IMR-90 (cell line): ENCODE data around the gene KRTAP1-5. TPM values are rescaled to one million over a fixed set of nuclear protein-coding genes. Genes with fewer than 3 reads are reported as not detected.
"Not testable (repeated sequence)": the region's sequence is repeated elsewhere in the genome, so short reads cannot be mapped to it uniquely, and the experiment has no call there.

ENCODE experiments used
- ATAC-seq: fragments of 200-7000 bp; cut with Tn5 transposase; 2 replicates; pipeline ENCODE4 v1.9.1; 2020; ENCODE audit warnings: low read depth, mild to moderate bottlenecking, moderate library complexity
- BruUV-seq: library from RNA; stranded (reverse); fragments of 400-500 nt; replicated peaks from 2 replicates; lab custom pipeline; 2021; lab: Mats Ljungman, UMichigan
- CTCF ChIA-PET: fragments of 300-600 bp; formaldehyde crosslinking; extraction: SDS; loops from one replicate; lab custom pipeline; 2021; ENCODE audit warnings: antibody characterized with exemption; lab: Yijun Ruan, JAX
- POLR2A ChIA-PET: fragments of 300-600 bp; sonication (Branson Sonifier 250); formaldehyde crosslinking; loops from one replicate; lab custom pipeline; 2022; ENCODE audit warnings: antibody characterized with exemption; ENCODE audit not compliant: unreplicated experiment; lab: Charles Lee
- DNase-seq: peaks from one replicate; pipeline ENCODE4 v3.0.0; 2013
- H2AFZ ChIP-seq: replicated peaks from 2 replicates; pipeline ENCODE3; 2013; ENCODE audit warnings: low read length, mild to moderate bottlenecking; ENCODE audit not compliant: poor library complexity
- H2AK5ac ChIP-seq: 2 replicates; pipeline ENCODE4 v1.6.1; 2013; ENCODE audit warnings: low read depth, low read length, inconsistent platforms
- H2AK9ac ChIP-seq: replicated peaks from 2 replicates; pipeline ENCODE3; 2013; ENCODE audit warnings: mild to moderate bottlenecking, low read depth, low read length, moderate library complexity; ENCODE audit not compliant: poor library complexity
- H2BK120ac ChIP-seq: 2 replicates; pipeline ENCODE4 v1.6.1; 2013; ENCODE audit warnings: low read depth, low read length, inconsistent platforms
- H2BK15ac ChIP-seq: 3 replicates; pipeline ENCODE4 v1.6.1; 2013; ENCODE audit warnings: low read depth, low read length, inconsistent platforms
- H2BK20ac ChIP-seq: 2 replicates; pipeline ENCODE4 v1.6.1; 2013; ENCODE audit warnings: low read depth, mild to moderate bottlenecking, inconsistent platforms, low read length, moderate library complexity
- H2BK5ac ChIP-seq: 2 replicates; pipeline ENCODE4 v1.6.1; 2013; ENCODE audit warnings: mild to moderate bottlenecking, low read depth, low read length, inconsistent platforms; ENCODE audit not compliant: poor library complexity, severe bottlenecking
- H3K14ac ChIP-seq: replicated peaks from 2 replicates; pipeline ENCODE4 v1.6.1; 2013; ENCODE audit warnings: low read depth, low read length, inconsistent platforms
- H3K18ac ChIP-seq: 2 replicates; pipeline ENCODE4 v1.6.1; 2013; ENCODE audit warnings: low read depth, low read length, control low read depth
- H3K23ac ChIP-seq: 2 replicates; pipeline ENCODE4 v1.6.1; 2013; ENCODE audit warnings: low read depth, low read length, inconsistent platforms
- H3K27ac ChIP-seq: 2 replicates; pipeline ENCODE4 v1.5.1; 2013; ENCODE audit warnings: mild to moderate bottlenecking, control low read depth, low read length; ENCODE audit not compliant: insufficient read depth
- H3K27me3 ChIP-seq: 2 replicates; pipeline ENCODE4 v1.6.1; 2013; ENCODE audit warnings: low read length; ENCODE audit not compliant: control insufficient read depth, insufficient read depth
- H3K36me3 ChIP-seq: 2 replicates; pipeline ENCODE4 v1.6.1; 2013; ENCODE audit warnings: low read length, mixed read lengths; ENCODE audit not compliant: control insufficient read depth, insufficient read depth
- H3K4ac ChIP-seq: 2 replicates; pipeline ENCODE4 v1.6.1; 2013; ENCODE audit warnings: low read depth, low read length, inconsistent platforms
- H3K4me1 ChIP-seq: 2 replicates; pipeline ENCODE4 v1.6.1; 2013; ENCODE audit warnings: low read length, mixed read lengths; ENCODE audit not compliant: control insufficient read depth, insufficient read depth
- H3K4me2 ChIP-seq: 2 replicates; pipeline ENCODE4 v1.6.1; 2013; ENCODE audit warnings: low read depth, mild to moderate bottlenecking, control low read depth, low read length, moderate library complexity
- H3K4me3 ChIP-seq: 2 replicates; pipeline ENCODE4 v1.5.1; 2013; ENCODE audit warnings: low read depth, mild to moderate bottlenecking, control low read depth, low read length, moderate library complexity; ENCODE audit not compliant: insufficient read depth
- H3K56ac ChIP-seq: 2 replicates; pipeline ENCODE4 v1.6.1; 2013; ENCODE audit warnings: low read length, inconsistent platforms; ENCODE audit not compliant: insufficient read depth; ENCODE audit errors: extremely low read depth
- H3K79me1 ChIP-seq, 2 experiments: 2 replicates each; pipeline ENCODE4 v1.6.1; 2013; ENCODE audit warnings: low read length in 2 of 2, inconsistent platforms in 1 of 2, low read depth in 1 of 2
- H3K9ac ChIP-seq: 2 replicates; pipeline ENCODE4 v1.6.1; 2013; ENCODE audit warnings: low read depth, low read length, control low read depth
- H3K9me1 ChIP-seq: 2 replicates; pipeline ENCODE4 v1.6.1; 2013; ENCODE audit warnings: low read length, inconsistent platforms; ENCODE audit not compliant: insufficient read depth
- H3K9me3 ChIP-seq: 2 replicates; pipeline ENCODE4 v1.6.1; 2013; ENCODE audit warnings: low read length; ENCODE audit not compliant: control insufficient read depth, insufficient read depth
- H4K20me1 ChIP-seq: 2 replicates; pipeline ENCODE4 v1.6.1; 2013; ENCODE audit warnings: low read length, inconsistent platforms; ENCODE audit not compliant: insufficient read depth
- H4K5ac ChIP-seq: 2 replicates; pipeline ENCODE4 v1.6.1; 2013; ENCODE audit warnings: mild to moderate bottlenecking, low read depth, low read length, control low read depth
- H4K8ac ChIP-seq, 2 experiments: 2 replicates each; pipeline ENCODE4 v1.6.1; 2013; ENCODE audit warnings: low read depth in 2 of 2, low read length in 2 of 2, control low read depth in 1 of 2, inconsistent platforms in 1 of 2
- H4K91ac ChIP-seq: 2 replicates; pipeline ENCODE4 v1.6.1; 2013; ENCODE audit warnings: low read depth, low read length, inconsistent platforms; ENCODE audit not compliant: insufficient read depth
- WGBS, 2 experiments: methylation state at CpG; one replicate each; pipeline versions ENCODE4 v1.1.5 to v1.1.7; 2013; ENCODE audit warnings: missing lambda C conversion rate in 2 of 2; ENCODE audit not compliant: insufficient read length in 1 of 2; ENCODE audit errors: extremely low coverage in 2 of 2; 5-methylcytosine and 5-hydroxymethylcytosine counted together
- dilution Hi-C: fragments of 300-500 bp; cut with HindIII; formaldehyde crosslinking; loops from one replicate; pipeline ENCODE4 v1.14.3; 2018; ENCODE audit warnings: low sequenced_read_pairs; ENCODE audit not compliant: unreplicated experiment
- in situ Hi-C: fragments of 300-500 bp; cut with MboI; formaldehyde crosslinking; loops from 3 replicates; pipeline ENCODE4 v1.14.3; 2019; ENCODE audit warnings: low sequenced_read_pairs, inconsistent platforms, mixed read lengths
- intact Hi-C: fragments of 100-400 bp; cut with micrococcal nuclease; formaldehyde crosslinking; loops from 2 replicates; pipeline ENCODE4 v1.10.0; 2022
- polyA plus RNA-seq, 3 experiments: library from polyadenylated mRNA; depleted of rRNA; stranded (reverse); fragments of >200 nt; gene quantifications; 2 replicates each; pipeline ENCODE4 v1.2.3, GENCODE V29; 2012; ENCODE audit warnings: low replicate concordance in 1 of 3
- total RNA-seq: library from RNA; depleted of rRNA; stranded (reverse); fragments of >200 nt; gene quantifications from 2 replicates; pipeline ENCODE4 v1.2.3, GENCODE V29; 2012

Gene KRTAP1-5
- total and polyA plus RNA-seq, 2 of the 4 experiments (the other 2 are of a cell fraction) = 27.0 to 34.8 TPM

DNA sequence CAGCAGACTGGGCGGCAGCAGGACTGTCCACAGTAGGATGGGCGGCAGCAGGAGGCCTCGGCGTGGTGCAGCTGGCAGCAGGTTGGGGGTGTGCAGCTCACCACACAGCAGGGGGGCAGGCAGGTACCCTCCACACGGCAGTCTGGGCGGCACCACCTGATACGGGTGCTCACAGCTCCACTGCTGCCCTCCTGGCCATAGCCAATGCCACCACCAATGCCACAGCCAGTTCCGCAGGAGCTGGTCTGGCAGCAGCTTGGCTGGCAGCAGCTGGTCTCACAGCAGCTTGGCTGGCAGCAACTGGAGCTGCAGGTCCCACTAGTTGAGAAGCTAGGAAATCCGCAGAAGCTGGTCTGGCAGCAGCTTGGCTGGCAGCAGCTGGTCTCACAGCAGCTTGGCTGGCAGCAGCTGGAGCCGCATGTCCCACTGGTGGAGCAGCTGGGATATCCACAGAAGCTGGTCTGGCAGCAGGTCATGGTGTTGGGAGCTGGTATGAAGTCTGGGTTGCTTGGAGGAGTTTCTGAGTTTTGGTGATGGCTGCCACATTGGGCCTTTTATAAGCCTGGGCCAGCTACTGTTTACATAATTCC, 7.4 kb upstream of the KRTAP1-5 start, which contains the start of gene KRTAP1-3:
Gene KRTAP1-3 (minus strand): TSS at position 529 of the 590 bp plus-strand sequence. CDS start 53 bp downstream, at position 476.
- H3K23ac ChIP-seq, H2AFZ ChIP-seq, H4K91ac ChIP-seq, H3K4me3 ChIP-seq, H3K27ac ChIP-seq, H3K18ac ChIP-seq, H2BK120ac ChIP-seq, H2AK9ac ChIP-seq, H3K79me1 ChIP-seq, H4K20me1 ChIP-seq, dilution Hi-C loops, H3K56ac ChIP-seq, DNase-seq, H3K4ac ChIP-seq, H3K4me2 ChIP-seq, intact Hi-C loops, H3K9me3 ChIP-seq, ATAC-seq, H2AK5ac ChIP-seq, H2BK20ac ChIP-seq, H3K14ac ChIP-seq, H3K27me3 ChIP-seq, POLR2A ChIA-PET, H4K5ac ChIP-seq, in situ Hi-C loops, H3K9ac ChIP-seq, BruUV-seq, H3K36me3 ChIP-seq, H3K4me1 ChIP-seq, H4K8ac ChIP-seq, H2BK5ac ChIP-seq, CTCF ChIA-PET, H3K9me1 ChIP-seq: not testable (repeated sequence)
- 71% methylated on average over 1 of the region's 10 CpGs; no CpG with 5 or more reads in 1 of the 2 experiments for WGBS, 2 experiments
- H2BK15ac ChIP-seq = 0 out of 3 replicates have a peak within 1 kb of the TSS, but pooled peaks have one; percentile 20
